ENCODE measurements around the gene RBCK1. TPM values are rescaled to one million over a fixed set of nuclear protein-coding genes. Genes with fewer than 3 reads are reported as not detected.

Gene RBCK1
- total and polyA plus RNA-seq, 9 donors = 53.5 to 86.9 (median 76.6) TPM

DNA sequence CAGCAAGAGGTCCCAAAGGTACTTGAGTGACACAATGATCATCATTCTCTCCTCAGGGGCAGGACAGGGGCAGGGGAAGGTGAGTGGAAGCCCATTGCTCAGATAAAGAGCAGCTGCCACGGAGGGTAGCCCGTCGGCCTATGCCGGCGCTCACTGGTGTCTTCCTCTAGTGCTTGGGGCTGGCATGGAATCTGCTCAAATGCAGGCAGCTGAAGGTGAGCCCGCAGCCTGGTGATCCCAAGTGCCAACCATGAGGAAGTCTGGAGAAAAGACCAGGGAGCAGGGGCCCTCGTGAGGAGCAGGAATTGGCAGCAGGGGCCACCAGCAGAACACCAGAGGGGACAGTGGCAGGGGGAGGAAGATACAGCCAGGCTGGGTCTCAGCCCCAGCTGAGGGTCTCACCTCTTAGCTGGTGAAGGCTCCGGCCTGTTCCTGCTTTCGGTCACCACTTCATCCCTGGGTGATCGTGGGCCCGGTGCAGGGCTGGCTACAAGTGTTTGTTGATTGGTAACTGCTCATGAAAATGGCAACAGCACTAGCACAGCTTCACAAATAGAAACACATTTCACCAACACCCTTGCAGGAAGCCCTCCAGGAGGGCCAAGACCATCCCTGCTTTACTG, 24.7 kb downstream of the RBCK1 start:
- Histone ChIP-seq H3K4me1 (ENCODE audit: insufficient read depth) (no peaks in the 10 kb centered on the region), H3K27ac (no peak overlapping the region), H3K27me3 (no peaks in the 10 kb centered on the region), H3K4me3 (no peak overlapping the region), H3K36me3 (no peaks in the 10 kb centered on the region), H3K9me3 (no peaks in the 10 kb centered on the region)
- DNase-seq = no peak
- 81 to 85% (median 81%) methylated on average over 11 of the region's 11 CpGs for WGBS, 3 donors
- TF ChIP-seq EP300 (IDR thresholded peaks at IDR 0.05) = no peak
- TF ChIP-seq POLR2A (IDR thresholded peaks at IDR 0.05) = no peak
- TF ChIP-seq CTCF (IDR thresholded peaks at IDR 0.05) = no peak
- intact Hi-C loops (cut with DNase I) = no loop called here

GRCh38 chr20:433300-433975, 25.3 kb downstream of the RBCK1 start:
- Histone ChIP-seq H3K9me3 (no peaks in the 10 kb centered on the region), H3K4me3 (no peak overlapping the region), H3K27me3 (no peaks in the 10 kb centered on the region), H3K27ac (no peak overlapping the region), H3K4me1 (ENCODE audit: insufficient read depth) (no peaks in the 10 kb centered on the region), H3K36me3 (no peaks in the 10 kb centered on the region)
- intact Hi-C loops (cut with DNase I) = no loop called here
- no peak for DNase-seq
- WGBS, 3 donors = 72 to 78% (median 74%) methylated on average over 12 of the region's 12 CpGs
- TF ChIP-seq CTCF (IDR thresholded peaks at IDR 0.05) (no peak), POLR2A (IDR thresholded peaks at IDR 0.05) (no peak), EP300 (IDR thresholded peaks at IDR 0.05) (no peak)

DNA sequence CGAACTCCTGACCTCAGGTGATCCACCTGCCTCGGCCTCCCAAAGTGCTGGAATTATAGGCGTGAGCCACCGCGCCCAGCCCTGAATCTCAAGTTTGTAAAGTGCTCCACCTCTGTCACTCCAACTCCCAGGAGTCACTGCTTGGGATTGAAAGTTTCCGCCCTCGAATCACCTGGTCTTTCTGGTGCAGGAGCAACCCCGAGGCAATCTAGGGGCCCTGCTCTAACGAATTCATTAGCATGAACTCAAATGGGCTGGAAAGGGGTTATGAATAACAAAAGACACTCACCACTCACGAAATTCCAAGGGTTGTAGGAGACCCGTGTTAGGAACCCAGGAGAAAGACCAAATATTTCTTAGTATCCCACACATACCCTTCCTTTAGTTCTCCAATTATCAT, 26.1 kb downstream of the RBCK1 start:
- no peak overlapping the region for H3K27ac ChIP-seq
- H3K9me3 ChIP-seq = no peaks in the 10 kb centered on the region
- H3K4me1 ChIP-seq (ENCODE audit: insufficient read depth) = no peaks in the 10 kb centered on the region
- intact Hi-C loops (cut with DNase I) = no loop called here
- no peak overlapping the region for H3K4me3 ChIP-seq
- 73 to 76% (median 76%) methylated on average over 11 of the region's 11 CpGs for WGBS, 3 donors
- DNase-seq = no peak
- H3K27me3 ChIP-seq = no peaks in the 10 kb centered on the region
- no peaks in the 10 kb centered on the region for H3K36me3 ChIP-seq
- TF ChIP-seq EP300 (IDR thresholded peaks at IDR 0.05) (no peak), CTCF (IDR thresholded peaks at IDR 0.05) (no peak), POLR2A (IDR thresholded peaks at IDR 0.05) (no peak)

DNA sequence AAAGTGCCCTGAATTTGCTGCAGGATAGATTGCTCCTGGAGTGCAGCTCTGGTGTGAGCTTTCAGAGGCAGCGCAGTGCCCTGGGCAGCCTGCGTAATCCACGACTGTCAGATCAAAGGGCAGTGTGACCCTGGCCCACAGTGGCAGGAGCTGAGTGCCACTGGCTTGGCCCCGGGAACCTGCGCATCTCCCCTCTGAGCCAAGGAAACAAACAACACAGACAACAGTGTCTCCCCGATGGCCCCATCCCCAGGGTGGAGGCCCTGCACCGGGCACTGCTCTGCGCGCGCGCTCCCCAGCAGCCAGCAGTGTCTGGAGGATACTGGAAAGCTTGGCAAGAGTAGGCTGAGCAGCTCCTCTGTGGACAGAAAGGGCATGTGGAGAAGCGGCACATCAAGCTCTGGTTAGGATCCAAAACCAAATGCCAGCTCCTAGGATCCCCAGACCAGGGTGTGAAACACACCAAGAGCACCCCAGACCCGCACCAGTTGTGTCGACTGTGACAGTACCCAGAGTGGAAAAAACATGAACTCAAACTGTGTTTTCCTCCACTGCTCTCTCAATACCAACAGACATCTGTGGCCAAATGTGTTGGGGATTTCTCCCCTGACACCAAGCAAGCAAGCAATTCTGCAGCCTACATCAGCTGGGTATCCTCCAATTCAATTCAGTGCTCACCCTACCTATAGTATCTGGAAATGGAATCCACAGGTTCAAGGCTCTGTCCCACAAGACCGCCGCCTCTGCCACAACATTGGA, 26.7 kb downstream of the RBCK1 start:
- H3K4me1 ChIP-seq (ENCODE audit: insufficient read depth) = no peaks in the 10 kb centered on the region
- 82 to 85% (median 84%) methylated on average over 16 of the region's 16 CpGs for WGBS, 3 donors
- intact Hi-C loops (cut with DNase I) = no loop called here
- H3K27ac ChIP-seq = no peak overlapping the region
- no peaks in the 10 kb centered on the region for H3K36me3 ChIP-seq
- H3K9me3 ChIP-seq = no peaks in the 10 kb centered on the region
- no peak for TF ChIP-seq EP300 (IDR thresholded peaks at IDR 0.05)
- no peak for TF ChIP-seq POLR2A (IDR thresholded peaks at IDR 0.05)
- no peak for TF ChIP-seq CTCF (IDR thresholded peaks at IDR 0.05)
- H3K4me3 ChIP-seq = no peak overlapping the region
- H3K27me3 ChIP-seq = no peaks in the 10 kb centered on the region
- DNase-seq = no peak

Measured in ovary (tissue), 9 donors.